HG03135 (cell line): ENCODE results near the gene TAOK2.
"Not testable (repeated sequence)": the region's sequence is repeated elsewhere in the genome, so short reads cannot be mapped to it uniquely, and the experiment has no call there.

Source experiments
- ATAC-seq: cut with Tn5 transposase; IDR thresholded peaks from one replicate; pipeline ENCODE4 v1.9.1; 2021; ENCODE audit warnings: mild to moderate bottlenecking, moderate library complexity; ENCODE audit not compliant: unreplicated experiment

Gene TAOK2

GRCh38 chr16:29973384-29974246, at the start of gene TAOK2:
Gene TAOK2, plus strand, starts transcription at chr16:29973868. Its CDS starts 3,905 bp downstream, at chr16:29977773.
- ATAC-seq, result peak; percentile 96

GRCh38 chr16:29925105-29925756, 48.4 kb upstream of the TAOK2 start:
- no peak for ATAC-seq

- ATAC-seq, result peak; percentile 77
These were observed 47.6 kb upstream of the TAOK2 start, which contains the start of gene KCTD13 for GRCh38 chr16:29925781-29926710. Gene KCTD13, minus strand, starts transcription at chr16:29926226. Its CDS starts 193 bp downstream, at chr16:29926033.

GRCh38 chr16:29926711-29927052, 47.0 kb upstream of the TAOK2 start:
- ATAC-seq, result no peak

GRCh38 chr16:29927070-29927905, 46.4 kb upstream of the TAOK2 start:
- ATAC-seq, result no peak

- not testable (repeated sequence) for ATAC-seq
These were observed 41.9 kb upstream of the TAOK2 start for GRCh38 chr16:29931750-29932149.

- ATAC-seq, result no peak
These were observed 33.0 kb upstream of the TAOK2 start for GRCh38 chr16:29940656-29941055.

GRCh38 chr16:29943846-29944799, 29.5 kb upstream of the TAOK2 start:
- ATAC-seq, result no peak

GRCh38 chr16:29947897-29948296, 25.8 kb upstream of the TAOK2 start:
- no peak for ATAC-seq

- ATAC-seq, result no peak
These were observed 22.7 kb upstream of the TAOK2 start for GRCh38 chr16:29950806-29951461.

- ATAC-seq, result no peak
These were observed 21.9 kb upstream of the TAOK2 start for GRCh38 chr16:29951625-29952365.

GRCh38 chr16:29958756-29959155, 14.9 kb upstream of the TAOK2 start:
- ATAC-seq, result no peak

GRCh38 chr16:29959293-29959692, 14.4 kb upstream of the TAOK2 start:
- no peak for ATAC-seq

GRCh38 chr16:29959821-29960220, 13.8 kb upstream of the TAOK2 start:
- not testable (repeated sequence) for ATAC-seq

- no peak for ATAC-seq
These were observed 12.6 kb upstream of the TAOK2 start for GRCh38 chr16:29961127-29961478.

GRCh38 chr16:29961479-29962343, 12.0 kb upstream of the TAOK2 start, which contains the start of gene TMEM219:
Gene TMEM219, plus strand, starts transcription at chr16:29962079. Its CDS starts 1,065 bp downstream, at chr16:29963144.
- ATAC-seq, result peak; percentile 85
